K562 (cell line): Measurements from ENCODE around the gene CSF1. TPM values are rescaled to one million over a fixed set of nuclear protein-coding genes. Genes with fewer than 3 reads are reported as not detected.

Source experiments
- AFF4 ChIP-seq: sonication (generic); formaldehyde crosslinking; IDR thresholded peaks from 2 replicates; pipeline ENCODE4 v1.8.0; 2023; ENCODE audit warnings: mild to moderate bottlenecking, missing genetic modification reagents
- ARID1B ChIP-seq: fragments of 450-650 bp; IDR thresholded peaks from 2 replicates; pipeline ENCODE4 v1.6.1; 2016; ENCODE audit warnings: antibody characterized with exemption, mild to moderate bottlenecking, inconsistent platforms
- ATF6 ChIP-seq: sonication (generic); formaldehyde crosslinking; IDR thresholded peaks from 2 replicates; pipeline ENCODE4 v1.4.0; 2020; ENCODE audit warnings: mild to moderate bottlenecking, missing genetic modification reagents
- CBFA2T2 ChIP-seq: fragments of 450-650 bp; conservative IDR thresholded peaks from 2 replicates; pipeline ENCODE4 v1.6.1; 2017; ENCODE audit warnings: mild to moderate bottlenecking
- CBFA2T3 ChIP-seq: fragments of 450-650 bp; IDR thresholded peaks from 2 replicates; pipeline ENCODE4 v1.6.1; 2017
- CTBP1 ChIP-seq: fragments of 450-650 bp; IDR thresholded peaks from 2 replicates; pipeline ENCODE4 v1.6.1; 2016; ENCODE audit warnings: borderline replicate concordance
- DPF2 ChIP-seq: fragments of 450-650 bp; IDR thresholded peaks from 2 replicates; pipeline ENCODE4 v1.6.1; 2016
- EP300 ChIP-seq: IDR thresholded peaks from 2 replicates; pipeline ENCODE4 v1.6.1; 2012; ENCODE audit warnings: low read length, improper control_type of control experiment
- ESRRA ChIP-seq: fragments of 450-650 bp; IDR thresholded peaks from 2 replicates; pipeline ENCODE4 v1.6.1; 2014; ENCODE audit warnings: low read depth, mild to moderate bottlenecking, moderate library complexity, borderline replicate concordance
- GTF2E2 ChIP-seq: fragments of 200-800 bp; sonication (Bioruptor generic); IDR thresholded peaks from 2 replicates; pipeline ENCODE4 v1.6.1; 2016; ENCODE audit warnings: missing genetic modification characterization, missing compliant biosample characterization
- MEF2D ChIP-seq: conservative IDR thresholded peaks from 2 replicates; pipeline ENCODE4 v1.6.1; 2016; ENCODE audit warnings: low read depth, missing genetic modification characterization, missing compliant biosample characterization
- NR2C2 ChIP-seq, 2 experiments: fragments of 200-800 bp in 1 of 2; sonication (Bioruptor generic) in 1 of 2; sonication (generic) in 1 of 2; formaldehyde crosslinking in 1 of 2; IDR thresholded peaks; 2 replicates each; pipeline versions ENCODE4 v1.6.1 to v1.8.0; 2016 to 2022; ENCODE audit warnings: mild to moderate bottlenecking in 1 of 2, missing compliant biosample characterization in 1 of 2, missing genetic modification characterization in 1 of 2, missing genetic modification reagents in 1 of 2
- POLR2A ChIP-seq: fragments of 450-650 bp; conservative IDR thresholded peaks from 2 replicates; pipeline ENCODE4 v1.6.1; 2016
- POLR2B ChIP-seq: fragments of 450-650 bp; IDR thresholded peaks from 2 replicates; pipeline ENCODE4 v1.6.1; 2018; ENCODE audit warnings: low read depth; ENCODE audit not compliant: partially characterized antibody
- RB1 ChIP-seq: fragments of 450-650 bp; IDR thresholded peaks from 2 replicates; pipeline ENCODE4 v1.6.1; 2017; ENCODE audit warnings: low read depth, mild to moderate bottlenecking
- TBP ChIP-seq: optimal IDR thresholded peaks from 2 replicates; pipeline ENCODE3; 2011; ENCODE audit warnings: low read depth, low read length, improper control_type of control experiment
- TFAP4 ChIP-seq: sonication (generic); formaldehyde crosslinking; IDR thresholded peaks from 2 replicates; pipeline ENCODE4 v1.8.0; 2022; ENCODE audit warnings: missing genetic modification reagents, mild to moderate bottlenecking, moderate library complexity, borderline replicate concordance
- ZBTB9 ChIP-seq: fragments of 450-650 bp; formaldehyde crosslinking; IDR thresholded peaks from 2 replicates; pipeline ENCODE4 v1.4.0; 2020; ENCODE audit warnings: mild to moderate bottlenecking, moderate library complexity
- ZNF282 ChIP-seq: sonication (generic); formaldehyde crosslinking; IDR thresholded peaks from 2 replicates; pipeline ENCODE4 v1.8.1; 2023; ENCODE audit warnings: missing genetic modification reagents
- ZNF316 ChIP-seq: fragments of 450-650 bp; IDR thresholded peaks from 2 replicates; pipeline ENCODE4 v1.6.1; 2016
- ZNF551 ChIP-seq: fragments of 250-450 bp; sonication (Bioruptor Pico); IDR thresholded peaks from 2 replicates; pipeline ENCODE4 v1.5.0; 2021; ENCODE audit warnings: mild to moderate bottlenecking, moderate library complexity
- polyA plus RNA-seq, 8 experiments: library from polyadenylated mRNA; depleted of rRNA in 4 of 8; stranded (reverse) in 5 of 8; unstranded in 3 of 8; fragments of >200 nt; fragmentation: Nextera tagmentation in 2 of 8; fragmentation: Illumina TruSeq in 1 of 8; extraction: Ambion mirVana in 2 of 8; extraction: Trizol in 1 of 8; gene quantifications; 2 replicates each; pipeline versions ENCODE4 v1.2.1 to v1.2.3, GENCODE V29; 2011 to 2014; ENCODE audit warnings: inconsistent platforms in 1 of 8, missing spikeins in 1 of 8
- total RNA-seq, 7 experiments: library from RNA; depleted of rRNA in 6 of 7; stranded (reverse); fragments of >200 nt in 6 of 7; fragmentation: Illumina TruSeq in 2 of 7; extraction: Trizol in 2 of 7; gene quantifications; 2 replicates each; pipeline versions ENCODE4 v1.2.1 to v1.2.3, GENCODE V29; 2011 to 2021; ENCODE audit warnings: low replicate concordance in 1 of 7

The CSF1 gene
- total and polyA plus RNA-seq, 9 of the 15 experiments (the other 6 are each of a cell fraction or from before 2014, with no cell fraction given): 0.18 to 11.8 (median 2.8) TPM

- TF ChIP-seq TFAP4 (CRISPR knock-in tag): peak; percentile 60; the same call in 1 of the 2 replicates
- no peak for TF ChIP-seq AFF4 (CRISPR knock-in tag)
- TF ChIP-seq DPF2: peak; percentile 99
- TF ChIP-seq CBFA2T3: peak; percentile 46
- no peak for TF ChIP-seq MEF2D (tag)
- peak; percentile 91 for TF ChIP-seq ARID1B
- no peak for TF ChIP-seq ZNF282
- TF ChIP-seq CBFA2T2: peak; percentile 8; the same call in 1 of the 2 replicates
- TF ChIP-seq ATF6: no peak
- TF ChIP-seq ESRRA: peak; percentile 17; the same call in 1 of the 2 replicates
- TF ChIP-seq POLR2A: 0 out of 2 replicates have a peak, but pooled peaks have one; percentile 24
- 0 out of 2 replicates have a peak, but pooled peaks have one; percentile 54 for TF ChIP-seq ZBTB9 (CRISPR knock-in tag)
- 0 out of 2 replicates have a peak, but pooled peaks have one; percentile 19 for TF ChIP-seq RB1
- no peak for TF ChIP-seq ZNF316
- TF ChIP-seq CTBP1: peak; percentile 65; the same call in 1 of the 2 replicates
- no peak for TF ChIP-seq ZNF551 (CRISPR knock-in tag)
- peak; percentile 49 for TF ChIP-seq EP300
- peak; percentile 32 for TF ChIP-seq TBP
- no peak for TF ChIP-seq GTF2E2 (tag)
- TF ChIP-seq NR2C2 (CRISPR knock-in tag; IDR thresholded peaks at IDR 0.05): no peak
- TF ChIP-seq NR2C2 (tag; IDR thresholded peaks at IDR 0.05): peak; percentile 76
- TF ChIP-seq POLR2B: peak; percentile 49
These were observed 20.6 kb downstream of the CSF1 start (continued) for GRCh38 chr1:109931189-109931731.
